Neuronal stem cell (in vitro differentiated cells): ENCODE data around the gene EXOG.

Experiments used
- DNase-seq: peaks from one replicate; pipeline ENCODE4 v3.0.0-alpha.2; 2013; ENCODE audit warnings: low spot score
- H2AFZ ChIP-seq: one replicate; pipeline ENCODE4 v1.6.1; 2013; ENCODE audit warnings: mild to moderate bottlenecking, low read length, inconsistent platforms
- H2AK5ac ChIP-seq: 2 replicates; pipeline ENCODE4 v1.6.1; 2013; ENCODE audit warnings: low read depth, mild to moderate bottlenecking, inconsistent platforms, low read length, moderate library complexity, mixed read lengths
- H2BK120ac ChIP-seq: 2 replicates; pipeline ENCODE4 v1.6.1; 2013; ENCODE audit warnings: low read depth, mild to moderate bottlenecking, inconsistent platforms, low read length, moderate library complexity, mixed read lengths
- H2BK12ac ChIP-seq: one replicate; pipeline ENCODE4 v1.6.1; 2013; ENCODE audit warnings: low read length, inconsistent platforms
- H2BK15ac ChIP-seq: 2 replicates; pipeline ENCODE4 v1.6.1; 2013; ENCODE audit warnings: mild to moderate bottlenecking, low read length, inconsistent platforms, mixed read lengths
- H2BK5ac ChIP-seq: one replicate; pipeline ENCODE4 v1.6.1; 2013; ENCODE audit warnings: inconsistent platforms, mild to moderate bottlenecking, low read length, moderate library complexity
- H3K14ac ChIP-seq: one replicate; pipeline ENCODE4 v1.6.1; 2013; ENCODE audit warnings: low read length, inconsistent platforms
- H3K18ac ChIP-seq: 2 replicates; pipeline ENCODE4 v1.6.1; 2013; ENCODE audit warnings: low read length, inconsistent platforms
- H3K23ac ChIP-seq: 2 replicates; pipeline ENCODE4 v1.6.1; 2013; ENCODE audit warnings: low read depth, mild to moderate bottlenecking, mixed read lengths, low read length, inconsistent platforms; ENCODE audit not compliant: poor library complexity
- H3K27ac ChIP-seq: replicated peaks from 3 replicates; pipeline ENCODE4 v1.5.1; 2013; ENCODE audit warnings: low read length, inconsistent platforms
- H3K27me3 ChIP-seq, 3 experiments: 2 replicates each; pipeline ENCODE4 v1.6.1; 2013; ENCODE audit warnings: low read length in 3 of 3, mild to moderate bottlenecking in 2 of 3, inconsistent platforms in 1 of 3, low read depth in 1 of 3, mixed read lengths in 1 of 3, moderate library complexity in 1 of 3; ENCODE audit not compliant: control insufficient read depth in 3 of 3, insufficient read depth in 3 of 3
- H3K36me3 ChIP-seq, 2 donors: replicated peaks in 1 of 2; 2 replicates each; pipeline ENCODE4 v1.6.1; 2013; ENCODE audit warnings: low read length in 2 of 2; ENCODE audit not compliant: control insufficient read depth in 2 of 2, insufficient read depth in 2 of 2
- H3K4ac ChIP-seq: 2 replicates; pipeline ENCODE4 v1.6.1; 2013; ENCODE audit warnings: inconsistent platforms, mild to moderate bottlenecking, low read length, moderate library complexity
- H3K4me1 ChIP-seq, 2 donors: 1 replicate in 1 of 2; 2 replicates in 1 of 2; pipeline ENCODE4 v1.6.1; 2013; ENCODE audit warnings: low read length in 2 of 2, low read depth in 1 of 2; ENCODE audit not compliant: control insufficient read depth in 2 of 2, insufficient read depth in 1 of 2
- H3K4me2 ChIP-seq: one replicate; pipeline ENCODE4 v1.6.1; 2013; ENCODE audit warnings: mild to moderate bottlenecking, low read length, inconsistent platforms; ENCODE audit not compliant: insufficient read depth, poor library complexity, severe bottlenecking
- H3K4me3 ChIP-seq, 2 donors: 2 replicates each; pipeline ENCODE4 v1.5.1; 2013; ENCODE audit warnings: low read length in 2 of 2, mild to moderate bottlenecking in 2 of 2, inconsistent platforms in 1 of 2, moderate library complexity in 1 of 2
- H3K79me1 ChIP-seq: one replicate; pipeline ENCODE4 v1.6.1; 2013; ENCODE audit warnings: low read depth, mild to moderate bottlenecking, inconsistent platforms, low read length, moderate library complexity
- H3K9ac ChIP-seq: one replicate; pipeline ENCODE4 v1.6.1; 2013; ENCODE audit warnings: mild to moderate bottlenecking, low read depth, low read length, inconsistent platforms; ENCODE audit not compliant: poor library complexity
- H3K9me3 ChIP-seq, 2 donors: replicated peaks in 1 of 2; 2 replicates each; pipeline versions ENCODE3 to v1.6.1; 2013; ENCODE audit warnings: low read length in 2 of 2, mild to moderate bottlenecking in 2 of 2, inconsistent platforms in 1 of 2, low read depth in 1 of 2, mixed read lengths in 1 of 2, moderate library complexity in 1 of 2; ENCODE audit not compliant: control insufficient read depth in 2 of 2, insufficient read depth in 1 of 2
- H4K8ac ChIP-seq: one replicate; pipeline ENCODE4 v1.6.1; 2013; ENCODE audit warnings: low read depth, mild to moderate bottlenecking, inconsistent platforms, low read length, moderate library complexity
- H4K91ac ChIP-seq: one replicate; pipeline ENCODE4 v1.6.1; 2013; ENCODE audit warnings: low read length, low read depth, mild to moderate bottlenecking, inconsistent platforms; ENCODE audit not compliant: poor library complexity
- WGBS, 2 donors: extraction: QIAGEN DNeasy Blood & Tissue Kit; methylation state at CpG; one replicate each; pipeline ENCODE4 v1.1.7; 2013; ENCODE audit warnings: missing lambda C conversion rate in 2 of 2, mixed read lengths in 1 of 2; ENCODE audit not compliant: insufficient read length in 2 of 2, insufficient replicate concordance in 1 of 2; ENCODE audit errors: extremely low coverage in 2 of 2; 5-methylcytosine and 5-hydroxymethylcytosine counted together

Gene EXOG

GRCh38 chr3:38507120-38507519 lies 11.0 kb downstream of the EXOG start:
- H3K27ac ChIP-seq = no peak overlapping the region
- no peaks in the 10 kb centered on the region for H3K79me1 ChIP-seq
- H3K4ac ChIP-seq = no peak overlapping the region
- no peak overlapping the region for H3K4me2 ChIP-seq
- H3K27me3 ChIP-seq = no peaks in the 10 kb centered on the region
- no peaks in the 10 kb centered on the region for H3K4me1 ChIP-seq
- no CpG with 5 or more reads among the region's 2 CpGs for WGBS, 2 donors
- H4K8ac ChIP-seq = no peak overlapping the region
- DNase-seq = no peak
- no peak overlapping the region for H2AK5ac ChIP-seq
- no peak overlapping the region for H3K18ac ChIP-seq
- no peak overlapping the region for H3K9ac ChIP-seq
- H2AFZ ChIP-seq = no peak overlapping the region
- no peak overlapping the region for H3K4me3 ChIP-seq
- no peak overlapping the region for H4K91ac ChIP-seq
- peaks cover 4 to 97% of the 10 kb centered on the region in 2 donors for H3K36me3 ChIP-seq
- no peak overlapping the region for H3K14ac ChIP-seq
- no peak overlapping the region for H2BK120ac ChIP-seq
- no peak overlapping the region for H2BK12ac ChIP-seq
- no peak overlapping the region for H2BK5ac ChIP-seq
- H3K9me3 ChIP-seq = no peaks in the 10 kb centered on the region
- H2BK15ac ChIP-seq = no peak overlapping the region
- no peak overlapping the region for H3K23ac ChIP-seq

DNA sequence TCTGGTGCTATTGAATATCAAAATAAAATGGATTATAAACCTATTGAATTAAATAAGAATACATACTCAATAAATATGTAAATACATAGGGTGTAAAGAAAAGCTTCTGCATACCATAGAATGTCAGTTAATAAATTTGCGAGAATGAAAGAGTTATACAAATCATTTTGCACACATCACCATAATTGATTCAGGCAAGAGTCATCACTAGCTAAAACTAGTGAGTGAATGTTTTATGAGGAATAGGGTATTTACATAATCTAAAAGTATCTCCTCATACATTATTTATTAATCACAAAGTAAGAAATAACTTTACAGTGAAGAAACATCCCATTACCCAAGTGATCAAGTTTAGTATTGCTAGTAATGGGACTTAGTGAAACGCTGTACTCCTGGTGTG lies 13.6 kb downstream of the EXOG start:
- Histone ChIP-seq H2BK5ac (no peak overlapping the region), H3K4ac (no peak overlapping the region), H3K4me3 (no peak overlapping the region), H4K91ac (no peak overlapping the region), H3K14ac (no peak overlapping the region), H4K8ac (no peak overlapping the region), H3K4me1 (no peaks in the 10 kb centered on the region), H3K36me3 (peaks cover 7 to 94% of the 10 kb centered on the region in 2 donors), H3K23ac (no peak overlapping the region), H2AFZ (no peak overlapping the region), H3K18ac (no peak overlapping the region), H3K4me2 (no peak overlapping the region), H3K79me1 (no peaks in the 10 kb centered on the region), H2BK15ac (no peak overlapping the region), H3K27me3 (no peaks in the 10 kb centered on the region), H2BK120ac (no peak overlapping the region), H3K9ac (no peak overlapping the region), H3K27ac (no peak overlapping the region), H3K9me3 (no peaks in the 10 kb centered on the region), H2AK5ac (no peak overlapping the region), H2BK12ac (no peak overlapping the region)
- WGBS, 2 donors = no CpG with 5 or more reads among the region's 2 CpGs
- DNase-seq = no peak

DNA sequence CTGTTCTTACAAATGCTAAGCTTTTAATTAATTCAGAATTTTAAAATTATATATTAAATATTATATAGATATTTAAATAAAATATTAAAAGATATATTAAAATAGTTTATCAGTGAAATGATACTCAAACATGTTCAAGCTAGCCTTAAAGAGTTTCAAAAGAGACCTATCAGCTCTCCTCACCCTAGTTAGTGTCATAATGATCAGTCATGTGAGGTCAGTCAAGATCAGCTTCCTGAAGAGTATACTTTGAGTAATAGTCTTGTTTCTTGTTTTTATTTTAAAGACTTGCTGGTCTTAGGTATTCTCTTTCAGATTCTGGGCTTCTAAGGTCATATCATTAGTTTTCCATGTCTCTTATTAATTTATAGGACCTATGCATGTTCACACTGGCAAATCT lies 14.5 kb downstream of the EXOG start:
- Histone ChIP-seq H3K23ac (no peak overlapping the region), H2BK15ac (no peak overlapping the region), H2AFZ (no peak overlapping the region), H3K9ac (no peak overlapping the region), H3K27ac (no peak overlapping the region), H3K79me1 (no peaks in the 10 kb centered on the region), H3K36me3 (peaks cover 9 to 92% of the 10 kb centered on the region in 2 donors), H3K9me3 (no peaks in the 10 kb centered on the region), H3K4ac (no peak overlapping the region), H2BK5ac (no peak overlapping the region), H2BK120ac (no peak overlapping the region), H3K4me1 (no peaks in the 10 kb centered on the region), H4K8ac (no peak overlapping the region), H4K91ac (no peak overlapping the region), H3K18ac (no peak overlapping the region), H2AK5ac (no peak overlapping the region), H2BK12ac (no peak overlapping the region), H3K4me3 (no peak overlapping the region), H3K14ac (no peak overlapping the region), H3K27me3 (no peaks in the 10 kb centered on the region), H3K4me2 (no peak overlapping the region)
- DNase-seq = no peak

GRCh38 chr3:38511546-38511945 lies 15.4 kb downstream of the EXOG start:
- no peak overlapping the region for H2BK12ac ChIP-seq
- WGBS, 2 donors = no CpG with 5 or more reads among the region's 3 CpGs
- DNase-seq = no peak
- H3K18ac ChIP-seq = no peak overlapping the region
- H3K79me1 ChIP-seq = no peaks in the 10 kb centered on the region
- no peaks in the 10 kb centered on the region for H3K4me1 ChIP-seq
- H2AK5ac ChIP-seq = no peak overlapping the region
- no peak overlapping the region for H4K91ac ChIP-seq
- no peak overlapping the region for H3K27ac ChIP-seq
- no peak overlapping the region for H4K8ac ChIP-seq
- H3K4me3 ChIP-seq = no peak overlapping the region
- H2BK15ac ChIP-seq = no peak overlapping the region
- no peaks in the 10 kb centered on the region for H3K27me3 ChIP-seq
- H3K14ac ChIP-seq = no peak overlapping the region
- no peak overlapping the region for H3K4ac ChIP-seq
- no peak overlapping the region for H2BK120ac ChIP-seq
- no peak overlapping the region for H2BK5ac ChIP-seq
- H3K23ac ChIP-seq = no peak overlapping the region
- H2AFZ ChIP-seq = no peak overlapping the region
- no peaks in the 10 kb centered on the region for H3K9me3 ChIP-seq
- peaks cover 10 to 89% of the 10 kb centered on the region in 2 donors for H3K36me3 ChIP-seq
- H3K4me2 ChIP-seq = no peak overlapping the region
- no peak overlapping the region for H3K9ac ChIP-seq
